HG03139 (cell line): ENCODE data around the gene HNRNPCL1.
"Not testable (repeated sequence)": the region's sequence is repeated elsewhere in the genome, so short reads cannot be mapped to it uniquely, and the experiment has no call there.

ENCODE experiments used
- ATAC-seq: cut with Tn5 transposase; IDR thresholded peaks from one replicate; pipeline ENCODE4 v1.9.1; 2021; ENCODE audit not compliant: unreplicated experiment

The HNRNPCL1 gene

GRCh38 chr1:12848620-12849019 is at the start of gene HNRNPCL1:
Gene HNRNPCL1, minus strand, starts transcription at chr1:12848720. Its CDS starts 431 bp downstream, at chr1:12848289.
- not testable (repeated sequence) for ATAC-seq

- not testable (repeated sequence) for ATAC-seq
These were observed 49.6 kb upstream of the HNRNPCL1 start, which contains the start of gene PRAMEF10 for GRCh38 chr1:12898170-12898569. Gene PRAMEF10, minus strand, starts transcription at chr1:12898270. Its CDS starts 2,423 bp downstream, at chr1:12895847.

GRCh38 chr1:12886101-12886500 is 37.6 kb upstream of the HNRNPCL1 start, which contains the start of gene PRAMEF4:
Gene PRAMEF4, minus strand, starts transcription at chr1:12886201. Its CDS starts 2,807 bp downstream, at chr1:12883394.
- not testable (repeated sequence) for ATAC-seq

- ATAC-seq = not testable (repeated sequence)
These were observed 29.9 kb upstream of the HNRNPCL1 start for GRCh38 chr1:12878453-12878852.

GRCh38 chr1:12863131-12863880 is 14.8 kb upstream of the HNRNPCL1 start:
- not testable (repeated sequence) for ATAC-seq

GRCh38 chr1:12856786-12857185 is 8.3 kb upstream of the HNRNPCL1 start, which contains the start of gene PRAMEF2:
Gene PRAMEF2, plus strand, starts transcription at chr1:12857086. Its CDS starts 1,924 bp downstream, at chr1:12859010.
- not testable (repeated sequence) for ATAC-seq

GRCh38 chr1:12851779-12852178 is 3.3 kb upstream of the HNRNPCL1 start:
- ATAC-seq = no peak

- ATAC-seq = not testable (repeated sequence)
These were observed 15.3 kb downstream of the HNRNPCL1 start for GRCh38 chr1:12833251-12833650.

GRCh38 chr1:12831310-12831709 is 17.2 kb downstream of the HNRNPCL1 start, which contains the start of gene PRAMEF11:
Gene PRAMEF11, minus strand, starts transcription at chr1:12831410. Its CDS starts 2,621 bp downstream, at chr1:12828789.
- not testable (repeated sequence) for ATAC-seq

- ATAC-seq = not testable (repeated sequence)
These were observed 29.5 kb downstream of the HNRNPCL1 start for GRCh38 chr1:12819061-12819460.

- ATAC-seq = no peak
These were observed 37.1 kb downstream of the HNRNPCL1 start for GRCh38 chr1:12811409-12811784.

GRCh38 chr1:12810691-12811408 is 37.7 kb downstream of the HNRNPCL1 start:
- ATAC-seq = no peak

- ATAC-seq = no peak
These were observed 38.6 kb downstream of the HNRNPCL1 start for GRCh38 chr1:12809933-12810332.

GRCh38 chr1:12799730-12800129 is 48.8 kb downstream of the HNRNPCL1 start:
- ATAC-seq = no peak

- no peak for ATAC-seq
These were observed 49.6 kb downstream of the HNRNPCL1 start for GRCh38 chr1:12798911-12799310.
